GM11168 (cell line): Measurements from ENCODE around the gene SMPD3.

ENCODE experiments used
- in situ Hi-C: fragments of 300-500 bp; cut with MboI; formaldehyde crosslinking; loops from one replicate; pipeline ENCODE4 v1.12.0; 2022; ENCODE audit warnings: low sequenced_read_pairs; ENCODE audit not compliant: unreplicated experiment

Gene SMPD3

GRCh38 chr16:68345958-68346635 is 102.2 kb downstream of the SMPD3 start:
- in situ Hi-C loops: no loop called here

- in situ Hi-C loops: no loop called here
Observed at GRCh38 chr16:68345351-68345810, 102.9 kb downstream of the SMPD3 start.

- in situ Hi-C loops: no loop called here
Observed at GRCh38 chr16:68344252-68344651, 104.1 kb downstream of the SMPD3 start.

GRCh38 chr16:68343137-68343536 is 105.2 kb downstream of the SMPD3 start:
- in situ Hi-C loops: no loop called here

GRCh38 chr16:68342620-68343019 is 105.7 kb downstream of the SMPD3 start:
- in situ Hi-C loops: no loop called here

- in situ Hi-C loops: no loop called here
Observed at GRCh38 chr16:68339214-68339613, 109.1 kb downstream of the SMPD3 start.

- in situ Hi-C loops: no loop called here
Observed at GRCh38 chr16:68338326-68339119, 109.8 kb downstream of the SMPD3 start.

- in situ Hi-C loops: no loop called here
Observed at GRCh38 chr16:68335175-68335574, 113.1 kb downstream of the SMPD3 start.

- in situ Hi-C loops: no loop called here
Observed at GRCh38 chr16:68332411-68333121, 115.7 kb downstream of the SMPD3 start.

- in situ Hi-C loops: no loop called here
Observed at GRCh38 chr16:68331879-68332410, 116.4 kb downstream of the SMPD3 start.

- in situ Hi-C loops: no loop called here
Observed at GRCh38 chr16:68328860-68329390, 119.4 kb downstream of the SMPD3 start.

- in situ Hi-C loops: no loop called here
Observed at GRCh38 chr16:68328151-68328859, 120.0 kb downstream of the SMPD3 start.

GRCh38 chr16:68324780-68325357 is 123.4 kb downstream of the SMPD3 start:
- in situ Hi-C loops: no loop called here

GRCh38 chr16:68324336-68324735 is 124.0 kb downstream of the SMPD3 start:
- in situ Hi-C loops: no loop called here

GRCh38 chr16:68319185-68319908 is 129.0 kb downstream of the SMPD3 start:
- in situ Hi-C loops: no loop called here

GRCh38 chr16:68313116-68313515 is 135.2 kb downstream of the SMPD3 start:
- in situ Hi-C loops: loop anchor here (5.0 kb wide), 1 partner anchor 56 kb away; no protein-coding TSS in a partner anchor

GRCh38 chr16:68310774-68311511 is 137.4 kb downstream of the SMPD3 start, which contains the start of the genes PRMT7 and SLC7A6OS:
PRMT7 (plus strand) TSS chr16:68311019; CDS start chr16:68315980, 4,961 bp downstream.
SLC7A6OS (minus strand) TSS chr16:68310946; CDS start chr16:68310926, 20 bp downstream.
- in situ Hi-C loops: loop anchor here (5.0 kb wide), 1 partner anchor 54 kb away; no protein-coding TSS in a partner anchor

GRCh38 chr16:68310437-68310773 is 137.9 kb downstream of the SMPD3 start:
- in situ Hi-C loops: loop anchor here (5.0 kb wide), 1 partner anchor 53 kb away; no protein-coding TSS in a partner anchor
